ENCODE measurements around the gene GSTA2.
"Not testable (repeated sequence)": the region's sequence is repeated elsewhere in the genome, so short reads cannot be mapped to it uniquely, and the experiment has no call there.

The GSTA2 gene

DNA sequence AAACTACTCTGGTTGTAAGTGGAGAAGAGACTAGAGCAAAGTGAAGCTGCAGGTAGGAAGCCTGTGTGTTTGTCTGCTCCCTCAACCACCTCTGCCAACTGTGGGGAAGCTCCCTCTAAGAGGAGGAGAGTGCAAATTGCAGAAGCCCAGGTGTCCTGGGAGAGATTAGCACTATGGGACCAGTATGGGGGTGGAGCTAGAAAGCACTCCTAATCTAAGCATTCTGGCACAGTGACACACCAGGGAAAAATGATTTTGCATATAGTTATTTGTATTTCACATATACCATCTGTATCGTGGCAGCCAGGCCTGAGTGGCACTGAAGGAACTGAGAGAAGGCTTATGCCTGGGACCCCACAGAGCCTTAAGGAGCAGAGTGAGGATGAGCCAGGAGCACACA lies 27.6 kb upstream of the GSTA2 start:
- Histone ChIP-seq H3K4me3 (ENCODE audit: low read depth, low read length, poor library complexity, severe bottlenecking) (no peak overlapping the region), H3K9ac (ENCODE audit: low read length) (no peak overlapping the region), H3K27ac (ENCODE audit: low read depth, low read length, poor library complexity, severe bottlenecking) (no peak overlapping the region), H3K27me3 (ENCODE audit: insufficient read depth, low read length) (no peaks in the 10 kb centered on the region), H3K9me2 (ENCODE audit: low read depth, low read length) (no peaks in the 10 kb centered on the region), H3K9me3 (ENCODE audit: low read length) (no peaks in the 10 kb centered on the region), H3K4me1 (ENCODE audit: insufficient read depth, low read length, severe bottlenecking) (no peaks in the 10 kb centered on the region), H2AFZ (ENCODE audit: low read length) (no peak overlapping the region), H3K4me2 (ENCODE audit: low read length) (no peak overlapping the region), H4K20me1 (ENCODE audit: insufficient read depth, low read length) (no peaks in the 10 kb centered on the region), H3F3A (ENCODE audit: insufficient read depth, low read length) (no peaks in the 10 kb centered on the region), H3K36me3 (ENCODE audit: insufficient read depth, low read length) (no peaks in the 10 kb centered on the region), H3K79me2 (ENCODE audit: insufficient read depth, low read length) (no peaks in the 10 kb centered on the region)
- no peak for TF ChIP-seq EZH2 (IDR thresholded peaks at IDR 0.05; ENCODE audit: borderline replicate concordance, low read length)
- TF ChIP-seq CTCF (IDR thresholded peaks at IDR 0.05; ENCODE audit: low read length): no peak

GRCh38 chr6:52789658-52790057 lies 26.4 kb upstream of the GSTA2 start:
- not testable (repeated sequence) for H3K27ac ChIP-seq (ENCODE audit: low read depth, low read length, poor library complexity, severe bottlenecking); H3K9ac ChIP-seq (ENCODE audit: low read length); H2AFZ ChIP-seq (ENCODE audit: low read length); H3K36me3 ChIP-seq (ENCODE audit: insufficient read depth, low read length); H3K27me3 ChIP-seq (ENCODE audit: insufficient read depth, low read length); H4K20me1 ChIP-seq (ENCODE audit: insufficient read depth, low read length); H3K4me2 ChIP-seq (ENCODE audit: low read length); H3K79me2 ChIP-seq (ENCODE audit: insufficient read depth, low read length); H3K9me3 ChIP-seq (ENCODE audit: low read length); H3K4me3 ChIP-seq (ENCODE audit: low read depth, low read length, poor library complexity, severe bottlenecking); H3F3A ChIP-seq (ENCODE audit: insufficient read depth, low read length); H3K9me2 ChIP-seq (ENCODE audit: low read depth, low read length); H3K4me1 ChIP-seq (ENCODE audit: insufficient read depth, low read length, severe bottlenecking)

DNA sequence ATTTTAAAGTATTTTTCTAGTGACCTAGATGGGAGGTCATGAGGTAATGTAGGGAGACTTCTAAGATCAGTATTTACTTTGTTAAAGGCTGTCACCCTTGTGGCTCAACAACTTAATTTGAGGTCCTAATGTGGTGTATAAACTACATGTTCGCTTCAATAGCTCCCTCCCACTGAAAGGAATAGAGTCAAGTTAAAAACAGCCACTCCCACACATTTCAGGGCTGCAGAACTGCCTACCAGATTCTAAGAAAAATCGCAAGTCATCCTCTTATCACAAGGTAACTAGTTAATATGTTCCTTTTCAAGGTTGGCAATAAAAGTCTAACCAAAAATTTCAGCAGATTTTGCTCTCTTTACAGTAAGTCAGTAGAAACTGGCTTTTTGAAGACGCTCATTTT lies 25.2 kb upstream of the GSTA2 start:
- H3K4me1 ChIP-seq (ENCODE audit: insufficient read depth, low read length, severe bottlenecking): no peaks in the 10 kb centered on the region
- no peak overlapping the region for H3K27ac ChIP-seq (ENCODE audit: low read depth, low read length, poor library complexity, severe bottlenecking)
- no peak overlapping the region for H3K4me2 ChIP-seq (ENCODE audit: low read length)
- H3K4me3 ChIP-seq (ENCODE audit: low read depth, low read length, poor library complexity, severe bottlenecking): no peak overlapping the region
- no peak for TF ChIP-seq CTCF (IDR thresholded peaks at IDR 0.05; ENCODE audit: low read length)
- no peak for TF ChIP-seq EZH2 (IDR thresholded peaks at IDR 0.05; ENCODE audit: borderline replicate concordance, low read length)
- no peak overlapping the region for H3K9ac ChIP-seq (ENCODE audit: low read length)
- no peaks in the 10 kb centered on the region for H3K79me2 ChIP-seq (ENCODE audit: insufficient read depth, low read length)
- no peaks in the 10 kb centered on the region for H3K9me2 ChIP-seq (ENCODE audit: low read depth, low read length)
- no peaks in the 10 kb centered on the region for H3K27me3 ChIP-seq (ENCODE audit: insufficient read depth, low read length)
- H3K9me3 ChIP-seq (ENCODE audit: low read length): no peaks in the 10 kb centered on the region
- H3K36me3 ChIP-seq (ENCODE audit: insufficient read depth, low read length): no peaks in the 10 kb centered on the region
- H2AFZ ChIP-seq (ENCODE audit: low read length): no peak overlapping the region
- H3F3A ChIP-seq (ENCODE audit: insufficient read depth, low read length): no peaks in the 10 kb centered on the region
- H4K20me1 ChIP-seq (ENCODE audit: insufficient read depth, low read length): no peaks in the 10 kb centered on the region

DNA sequence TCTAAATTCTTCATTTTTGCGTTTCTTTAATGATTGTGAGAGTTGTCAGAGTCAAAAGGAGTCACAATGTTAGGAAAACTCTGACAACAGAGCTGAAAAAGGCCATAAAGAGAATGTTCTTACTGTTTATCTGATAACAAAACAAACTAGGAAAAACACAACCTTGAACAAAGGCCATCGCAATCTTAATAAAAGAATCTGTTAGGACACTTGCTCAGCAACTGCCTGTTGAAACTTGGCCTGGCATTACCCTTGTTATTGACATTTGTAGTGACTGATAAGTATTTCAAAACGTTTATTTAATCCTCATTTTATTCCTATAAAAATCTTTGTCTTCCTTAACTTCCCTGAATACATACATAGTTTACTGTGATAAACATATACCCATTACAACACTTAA lies 24.6 kb upstream of the GSTA2 start:
- no peak overlapping the region for H2AFZ ChIP-seq (ENCODE audit: low read length)
- no peaks in the 10 kb centered on the region for H4K20me1 ChIP-seq (ENCODE audit: insufficient read depth, low read length)
- H3K9me2 ChIP-seq (ENCODE audit: low read depth, low read length): no peaks in the 10 kb centered on the region
- no peaks in the 10 kb centered on the region for H3K9me3 ChIP-seq (ENCODE audit: low read length)
- no peaks in the 10 kb centered on the region for H3K36me3 ChIP-seq (ENCODE audit: insufficient read depth, low read length)
- no peaks in the 10 kb centered on the region for H3K4me1 ChIP-seq (ENCODE audit: insufficient read depth, low read length, severe bottlenecking)
- H3F3A ChIP-seq (ENCODE audit: insufficient read depth, low read length): no peaks in the 10 kb centered on the region
- no peak overlapping the region for H3K4me2 ChIP-seq (ENCODE audit: low read length)
- H3K4me3 ChIP-seq (ENCODE audit: low read depth, low read length, poor library complexity, severe bottlenecking): no peak overlapping the region
- H3K27ac ChIP-seq (ENCODE audit: low read depth, low read length, poor library complexity, severe bottlenecking): no peak overlapping the region
- no peak overlapping the region for H3K9ac ChIP-seq (ENCODE audit: low read length)
- no peaks in the 10 kb centered on the region for H3K27me3 ChIP-seq (ENCODE audit: insufficient read depth, low read length)
- H3K79me2 ChIP-seq (ENCODE audit: insufficient read depth, low read length): no peaks in the 10 kb centered on the region
- TF ChIP-seq CTCF (IDR thresholded peaks at IDR 0.05; ENCODE audit: low read length): no peak
- no peak for TF ChIP-seq EZH2 (IDR thresholded peaks at IDR 0.05; ENCODE audit: borderline replicate concordance, low read length)
